Posterior vena cava (tissue), 2 donors: ENCODE measurements around the gene LITAFD. TPM values are rescaled to one million over a fixed set of nuclear protein-coding genes. Genes with fewer than 3 reads are reported as not detected.
"Not testable (repeated sequence)": the region's sequence is repeated elsewhere in the genome, so short reads cannot be mapped to it uniquely, and the experiment has no call there.

Experiments used
- DNase-seq: peaks from one replicate; pipeline ENCODE4 v3.0.0-alpha.2; 2020; ENCODE audit warnings: low spot score
- intact Hi-C, 2 donors: fragments of 100-400 bp; cut with DNase I; formaldehyde crosslinking; loops; one replicate each; pipeline versions ENCODE4 v1.14.1 to v1.14.2; 2022 to 2023
- total RNA-seq, 2 donors: library from RNA; stranded (reverse); fragmentation: NEBNext Ultra II Directional; extraction: Animal tissue kit (Norgen Biotek cat#: 25700); gene quantifications; one replicate each; pipeline ENCODE4 v1.2.1, GENCODE V29; 2021
- donor health status: DM: yes; HTN: yes; CAD: no.
- donor health status: DM: yes; HTN: yes; CAD: no.

LITAFD gene
- total RNA-seq, 2 donors from 2014 or later = not detected

- no peak for DNase-seq
- intact Hi-C loops = no loop called here
Observed at GRCh38 chr16:8905795-8906591, 23.8 kb downstream of the LITAFD start.

GRCh38 chr16:8907096-8907495 is 24.9 kb downstream of the LITAFD start:
- no peak for DNase-seq
- intact Hi-C loops = no loop called here

- intact Hi-C loops = no loop called here
- no peak for DNase-seq
Observed at GRCh38 chr16:8908810-8909468, 26.8 kb downstream of the LITAFD start.

- intact Hi-C loops = no loop called here
- no peak for DNase-seq
Observed at GRCh38 chr16:8910811-8911210, 28.7 kb downstream of the LITAFD start.

GRCh38 chr16:8912793-8913192 is 30.6 kb downstream of the LITAFD start:
- no peak for DNase-seq
- intact Hi-C loops = no loop called here

GRCh38 chr16:8914098-8914497 is 31.9 kb downstream of the LITAFD start:
- no peak for DNase-seq
- intact Hi-C loops = no loop called here

GRCh38 chr16:8915722-8916301 is 33.7 kb downstream of the LITAFD start:
- no peak for DNase-seq
- intact Hi-C loops = no loop called here

- DNase-seq = no peak
- intact Hi-C loops = no loop called here
Observed at GRCh38 chr16:8916541-8917225, 34.5 kb downstream of the LITAFD start.

- DNase-seq, intact Hi-C loops: not testable (repeated sequence)
Observed at GRCh38 chr16:8917336-8917735, 35.2 kb downstream of the LITAFD start.

GRCh38 chr16:8919089-8919933 is 37.2 kb downstream of the LITAFD start:
- no peak for DNase-seq
- intact Hi-C loops = no loop called here

GRCh38 chr16:8919934-8920462 is 37.8 kb downstream of the LITAFD start:
- no peak for DNase-seq
- intact Hi-C loops = no loop called here

- intact Hi-C loops = no loop called here
- no peak for DNase-seq
Observed at GRCh38 chr16:8920645-8921346, 38.6 kb downstream of the LITAFD start.

- intact Hi-C loops = no loop called here
- DNase-seq = no peak
Observed at GRCh38 chr16:8921347-8921984, 39.3 kb downstream of the LITAFD start.

- intact Hi-C loops = no loop called here
- DNase-seq = no peak
Observed at GRCh38 chr16:8923199-8923598, 41.0 kb downstream of the LITAFD start.

- intact Hi-C loops = no loop called here
- DNase-seq = no peak
Observed at GRCh38 chr16:8924214-8924613, 42.1 kb downstream of the LITAFD start.

GRCh38 chr16:8925455-8925854 is 43.3 kb downstream of the LITAFD start:
- intact Hi-C loops = no loop called here
- DNase-seq = no peak

GRCh38 chr16:8926827-8927226 is 44.7 kb downstream of the LITAFD start:
- DNase-seq = no peak
- intact Hi-C loops = no loop called here

- intact Hi-C loops = no loop called here
- DNase-seq = no peak
Observed at GRCh38 chr16:8928467-8928957, 46.4 kb downstream of the LITAFD start.
